OCI-M2 (cell line): ENCODE data around the gene WDR87.
"Not testable (repeated sequence)": the region's sequence is repeated elsewhere in the genome, so short reads cannot be mapped to it uniquely, and the experiment has no call there.

Experiments used
- DNase-seq: peaks from one replicate; lab custom pipeline; 2025; ENCODE audit not compliant: unreplicated experiment; lab: John Stamatoyannopoulos, UW

WDR87 gene

GRCh38 chr19:37886571-37886970 is 19.8 kb downstream of the WDR87 start:
- DNase-seq: no peak

GRCh38 chr19:37885392-37885791 is 21.0 kb downstream of the WDR87 start:
- no peak for DNase-seq

GRCh38 chr19:37877147-37877546 is 29.2 kb downstream of the WDR87 start:
- no peak for DNase-seq

- DNase-seq: no peak
These were observed 30.4 kb downstream of the WDR87 start for GRCh38 chr19:37876032-37876431.

- DNase-seq: no peak
These were observed 31.6 kb downstream of the WDR87 start for GRCh38 chr19:37874784-37875183.

- DNase-seq: no peak
These were observed 34.0 kb downstream of the WDR87 start for GRCh38 chr19:37872383-37872782.

- DNase-seq: no peak
These were observed 36.5 kb downstream of the WDR87 start for GRCh38 chr19:37869766-37870340.

- no peak for DNase-seq
These were observed 38.6 kb downstream of the WDR87 start for GRCh38 chr19:37867831-37868230.

- DNase-seq: not testable (repeated sequence)
These were observed 40.5 kb downstream of the WDR87 start for GRCh38 chr19:37865930-37866329.

- DNase-seq: no peak
These were observed 41.9 kb downstream of the WDR87 start for GRCh38 chr19:37864501-37864900.

GRCh38 chr19:37855098-37855497 is 51.3 kb downstream of the WDR87 start:
- no peak for DNase-seq

GRCh38 chr19:37845932-37846331 is 60.5 kb downstream of the WDR87 start:
- DNase-seq: no peak
